ENCODE results near the gene AQP11.

DNA sequence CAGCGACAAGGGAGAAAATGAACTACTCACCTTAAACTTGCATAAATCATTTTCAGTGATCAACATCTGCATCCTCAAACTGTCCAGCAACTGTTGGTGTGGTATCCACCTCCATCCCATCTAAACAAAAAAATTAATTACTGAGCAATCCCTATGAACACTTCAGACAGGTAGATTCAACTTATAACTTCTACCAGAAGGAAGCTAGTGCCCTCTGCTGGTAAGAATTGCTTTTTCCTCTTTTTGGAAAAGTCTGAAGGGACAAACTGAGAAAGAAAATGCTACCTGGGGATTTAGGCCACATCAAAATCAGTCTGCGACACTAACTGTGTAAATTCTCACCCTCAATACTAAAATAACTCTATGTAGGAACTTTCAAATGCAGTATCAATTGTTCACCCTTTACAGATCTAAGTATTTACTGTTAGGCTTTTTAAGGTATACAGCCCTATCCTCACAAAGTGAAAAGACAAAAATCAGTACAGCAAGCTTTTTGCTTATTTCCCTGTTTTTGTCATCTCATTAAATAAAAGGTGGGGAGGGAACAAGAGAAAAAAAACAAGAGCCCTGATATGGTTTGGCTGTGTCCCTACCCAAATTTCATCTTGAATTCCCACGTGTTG is 29.9 kb downstream of the AQP11 start:
- TF ChIP-seq ZFP30 (CRISPR knock-in tag; IDR thresholded peaks at IDR 0.05), result no peak
- TF ChIP-seq TCF4 (CRISPR knock-in tag; IDR thresholded peaks at IDR 0.05; ENCODE audit: borderline replicate concordance), result no peak
